Stomach (tissue), 19 donors: ENCODE measurements around the gene DNAAF3. TPM values are rescaled to one million over a fixed set of nuclear protein-coding genes. Genes with fewer than 3 reads are reported as not detected.

ENCODE experiments used
- DNase-seq, 2 donors: peaks; one replicate each; pipeline versions ENCODE4 v3.0.0 to v3.0.0-alpha.2; 2013 to 2019
- H3K27ac ChIP-seq, 5 donors: fragments of 200-600 bp in 4 of 5; sonication (generic) in 4 of 5; one replicate each; pipeline ENCODE4 v1.5.1; 2013 to 2019; ENCODE audit warnings: mild to moderate bottlenecking in 1 of 5, moderate library complexity in 1 of 5
- H3K27me3 ChIP-seq, 3 donors: fragments of 200-600 bp; sonication (generic); one replicate each; pipeline ENCODE4 v1.5.1; 2017 to 2019; ENCODE audit warnings: mixed run types in 1 of 3
- H3K36me3 ChIP-seq, 4 donors: fragments of 200-600 bp; sonication (generic); 1 replicate in 3 of 4; 2 replicates in 1 of 4; pipeline ENCODE4 v1.5.1; 2016 to 2019
- H3K4me1 ChIP-seq, 4 donors: fragments of 200-600 bp; sonication (generic); one replicate each; pipeline ENCODE4 v1.5.1; 2016 to 2019
- H3K4me3 ChIP-seq, 4 donors: fragments of 200-600 bp; sonication (generic) in 3 of 4; one replicate each; pipeline ENCODE4 v1.5.1; 2016 to 2019; ENCODE audit warnings: mild to moderate bottlenecking in 1 of 4
- H3K9me3 ChIP-seq, 4 donors: fragments of 200-600 bp; sonication (generic); one replicate each; pipeline ENCODE4 v1.5.1; 2016 to 2019
- CTCF ChIP-seq, 7 experiments: fragments of 450-650 bp in 4 of 7; fragments of 200-600 bp in 3 of 7; sonication (generic) in 3 of 7; IDR thresholded peaks; one replicate each; pipeline ENCODE4 v1.5.1; 2016 to 2019; ENCODE audit warnings: antibody characterized with exemption in 7 of 7, control low read depth in 2 of 7, mild to moderate bottlenecking in 1 of 7
- EP300 ChIP-seq: sonication (generic); formaldehyde crosslinking; IDR thresholded peaks from one replicate; pipeline ENCODE4 v1.6.1; 2017; ENCODE audit warnings: antibody characterized with exemption
- POLR2A ChIP-seq, 4 donors: fragments of 450-650 bp; IDR thresholded peaks; one replicate each; pipeline ENCODE4 v1.6.1; 2016; ENCODE audit warnings: antibody characterized with exemption in 4 of 4, control low read depth in 2 of 4, mild to moderate bottlenecking in 1 of 4, moderate library complexity in 1 of 4
- POLR2AphosphoS5 ChIP-seq, 3 donors: sonication (generic); formaldehyde crosslinking; IDR thresholded peaks; one replicate each; pipeline ENCODE4 v1.6.1; 2016; ENCODE audit warnings: antibody characterized with exemption in 3 of 3
- WGBS, 5 donors: extraction: QIAGEN DNeasy Blood & Tissue Kit in 3 of 5; methylation state at CpG; one replicate each; pipeline versions ENCODE4 v1.1.5 to v1.1.7; 2013 to 2018; 5-methylcytosine and 5-hydroxymethylcytosine counted together
- intact Hi-C: fragments of 100-400 bp; cut with DNase I; formaldehyde crosslinking; loops from one replicate; pipeline ENCODE4 v1.15.1; 2023; ENCODE audit warnings: low total_unique reads
- long read RNA-seq, 10 donors: transcript quantifications; one replicate each; lab custom pipeline, GENCODE V29; 2026
- polyA plus RNA-seq, 3 donors: library from polyadenylated mRNA; stranded (reverse); fragments of 200-250 nt; gene quantifications; one replicate each; pipeline ENCODE4 v1.2.3, GENCODE V29; 2013
- total RNA-seq, 5 donors: library from RNA; depleted of rRNA; stranded (reverse); fragments of >200 nt; gene quantifications; one replicate each; pipeline versions ENCODE4 v1.1.0 to v1.2.3, GENCODE V29; 2014 to 2016
- donor health status: healthy with polysubstance abuse.
- donor health status: Bipolar disorder and iron deficiency.
- donor health status: healthy.

Gene DNAAF3
- total RNA-seq (1 to 10 TPM in 1 of 5 donors, not detected in 4; 1.9 TPM), polyA plus RNA-seq (under 1 TPM in 2 of 3 donors, not detected in 1; 0.68 to 0.75 TPM)
- long read RNA-seq, donor 1, result 0 reads
- long read RNA-seq, donor 2, result 0 reads
- long read RNA-seq, donor 3, result 0 reads
- long read RNA-seq, donor 4, result 0 reads
- long read RNA-seq, donor 5, result 0 reads
- long read RNA-seq, donor 6, result 0 reads
- long read RNA-seq, donor 7, result 0 reads
- long read RNA-seq, donor 8, result 0 reads
- long read RNA-seq, donor 9, result 0 reads
- long read RNA-seq, donor 10, result 0 reads

DNA sequence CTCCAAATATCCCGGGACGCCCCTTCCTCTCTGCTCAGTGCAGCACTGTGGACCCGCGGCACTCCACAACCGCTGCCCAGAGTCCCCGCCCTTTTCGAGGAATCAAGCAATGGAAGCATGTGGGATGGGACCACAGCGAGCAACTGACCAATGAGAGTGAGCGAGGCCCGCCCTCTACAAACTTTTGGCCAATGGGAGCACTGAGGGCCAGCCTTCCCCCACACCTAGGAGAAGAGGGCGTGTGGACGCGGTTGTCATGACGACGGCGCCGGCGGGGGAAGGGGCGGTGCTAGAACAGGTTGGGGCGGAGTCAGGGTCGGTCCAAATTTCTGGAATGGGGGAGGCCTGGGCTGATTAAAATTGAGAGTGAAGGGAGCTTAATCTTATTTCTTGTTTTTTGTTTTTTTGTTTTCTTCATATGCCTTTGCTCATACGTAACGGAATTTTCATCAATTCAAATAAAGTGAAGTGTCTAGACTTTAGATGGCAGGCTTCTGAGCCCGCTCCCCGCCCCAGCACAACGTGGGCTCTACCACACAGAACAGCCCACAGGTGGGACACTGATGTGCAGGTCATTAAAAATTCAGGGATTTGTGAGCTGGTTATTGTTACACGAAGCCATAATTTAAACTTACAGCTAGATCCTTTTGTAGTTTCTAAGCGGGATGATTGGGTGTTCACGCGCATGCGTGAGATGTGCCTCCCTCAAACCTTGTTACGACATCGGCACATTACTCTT lies at the start of gene DNAAF3:
DNAAF3 (minus strand) TSS at position 84 of the 739 bp plus-strand sequence. CDS start 200 bp downstream, outside the sequence.
- intact Hi-C loops, result no loop called here
- WGBS, 5 donors, result 1 to 4% (median 2%) methylated on average over 33 of the region's 33 CpGs
- peaks cover 23 to 100% (median 71%) of the 10 kb centered on the region in 3 donors for H3K27me3 ChIP-seq

DNA sequence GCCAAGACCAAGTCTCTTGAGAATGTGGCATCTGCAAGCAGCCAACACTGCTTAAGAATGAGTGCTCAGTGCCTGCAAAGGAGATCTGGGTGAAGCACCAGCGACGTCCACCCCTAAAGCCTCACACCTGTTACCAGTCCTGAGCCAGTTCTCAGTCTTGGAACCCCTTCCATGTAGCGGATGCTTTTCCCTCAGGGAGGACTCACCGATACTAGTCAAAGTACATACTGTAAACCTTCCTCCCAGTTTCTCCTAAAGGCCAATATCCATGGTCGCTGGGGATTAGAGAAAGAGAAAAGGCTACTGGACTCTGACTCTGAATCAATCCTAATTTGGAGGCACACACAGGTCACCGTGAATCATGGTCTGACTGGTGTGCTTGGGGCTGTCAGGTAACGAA lies 47.1 kb upstream of the DNAAF3 start:
- TF ChIP-seq CTCF (IDR thresholded peaks at IDR 0.05) (no peak), EP300 (no peak), POLR2A (IDR thresholded peaks at IDR 0.05) (no peak), POLR2AphosphoS5 (IDR thresholded peaks at IDR 0.05) (no peak)
- peaks cover 0 to 17% (median 11%) of the 10 kb centered on the region in 4 donors for H3K9me3 ChIP-seq
- H3K4me1 ChIP-seq, result peaks cover 10 to 37% (median 27%) of the 10 kb centered on the region in 4 donors
- H3K4me3 ChIP-seq, result no peak overlapping the region
- intact Hi-C loops, result no loop called here
- no peak for DNase-seq
- H3K27ac ChIP-seq, result no peak overlapping the region
- WGBS, 5 donors, result 72 to 93% (median 80%) methylated on average over 7 of the region's 7 CpGs
- H3K36me3 ChIP-seq, result no peaks in the 10 kb centered on the region
- H3K27me3 ChIP-seq, result peaks cover 0 to 30% (median 0%) of the 10 kb centered on the region in 3 donors

More for the DNA sequence above, at the start of gene DNAAF3:
- DNase-seq, result peak; percentile 95 to 98
- Histone ChIP-seq H3K9me3 (no peaks in the 10 kb centered on the region), H3K27ac (no peak within 1 kb of the TSS), H3K36me3 (no peaks in the 10 kb centered on the region), H3K4me3 (peak within 1 kb of the TSS; percentile 33 to 62 (median 48)), H3K4me1 (peaks cover 0 to 18% (median 17%) of the 10 kb centered on the region in 4 donors)
- TF ChIP-seq POLR2AphosphoS5 (IDR thresholded peaks at IDR 0.05) (peak in 1 of 3 donors; percentile 63), CTCF (IDR thresholded peaks at IDR 0.05) (no peak), EP300 (no peak), POLR2A (IDR thresholded peaks at IDR 0.05) (no peak)

DNA sequence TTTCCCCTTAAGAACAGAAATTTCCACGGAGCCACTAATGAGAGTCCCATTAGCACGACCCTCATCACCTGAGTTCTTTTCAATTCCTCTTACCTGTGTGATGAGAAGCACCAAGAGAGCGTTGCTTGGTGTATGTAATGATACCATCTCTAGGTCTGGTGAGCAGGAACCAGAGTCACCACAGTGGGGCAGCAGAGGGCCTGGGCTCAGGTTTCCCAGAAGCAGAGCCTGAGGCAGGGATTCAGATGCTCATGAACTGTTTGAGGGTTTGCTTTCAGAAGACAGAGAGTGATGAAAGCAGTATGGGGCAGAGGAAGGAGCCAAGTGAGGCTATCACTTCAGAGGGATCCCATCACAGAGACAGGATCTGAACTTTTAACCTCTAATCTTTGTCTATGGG lies 46.0 kb upstream of the DNAAF3 start:
- Histone ChIP-seq H3K9me3 (peaks cover 0 to 17% (median 11%) of the 10 kb centered on the region in 4 donors), H3K27me3 (peaks cover 0 to 30% (median 0%) of the 10 kb centered on the region in 3 donors), H3K27ac (no peak overlapping the region), H3K4me1 (peaks cover 10 to 36% (median 26%) of the 10 kb centered on the region in 4 donors), H3K36me3 (no peaks in the 10 kb centered on the region), H3K4me3 (no peak overlapping the region)
- no peak for TF ChIP-seq CTCF (IDR thresholded peaks at IDR 0.05)
- no peak for TF ChIP-seq POLR2A (IDR thresholded peaks at IDR 0.05)
- no peak for TF ChIP-seq POLR2AphosphoS5 (IDR thresholded peaks at IDR 0.05)
- no peak for TF ChIP-seq EP300
- WGBS, 5 donors, result 77 to 89% (median 84%) methylated on average over 3 of the region's 3 CpGs
- intact Hi-C loops, result no loop called here
- DNase-seq, result no peak

GRCh38 chr19:55209693-55210472 lies 43.5 kb upstream of the DNAAF3 start:
- intact Hi-C loops, result no loop called here
- Histone ChIP-seq H3K4me3 (peak overlapping the region in 1 of 4 donors; percentile 23), H3K36me3 (no peaks in the 10 kb centered on the region), H3K4me1 (peaks cover 6 to 33% (median 22%) of the 10 kb centered on the region in 4 donors), H3K9me3 (peaks cover 0 to 17% (median 11%) of the 10 kb centered on the region in 4 donors), H3K27ac (peak overlapping the region; percentile 80 to 90 (median 88)), H3K27me3 (peaks cover 0 to 17% (median 0%) of the 10 kb centered on the region in 3 donors)
- no peak for TF ChIP-seq CTCF (IDR thresholded peaks at IDR 0.05)
- TF ChIP-seq EP300, result no peak
- TF ChIP-seq POLR2A (IDR thresholded peaks at IDR 0.05), result no peak
- peak in 2 of 3 donors; percentile 14 to 62 for TF ChIP-seq POLR2AphosphoS5 (IDR thresholded peaks at IDR 0.05)
- peak; percentile 48 to 84 for DNase-seq
- 56 to 65% (median 58%) methylated on average over 17 of the region's 17 CpGs for WGBS, 5 donors
